ENCODE results near the gene GALK1.

The GALK1 gene

GRCh38 chr17:75722542-75723095, 42.4 kb downstream of the GALK1 start:
- DNase-seq: no peak

GRCh38 chr17:75722076-75722475, 42.9 kb downstream of the GALK1 start:
- no peak for DNase-seq

DNA sequence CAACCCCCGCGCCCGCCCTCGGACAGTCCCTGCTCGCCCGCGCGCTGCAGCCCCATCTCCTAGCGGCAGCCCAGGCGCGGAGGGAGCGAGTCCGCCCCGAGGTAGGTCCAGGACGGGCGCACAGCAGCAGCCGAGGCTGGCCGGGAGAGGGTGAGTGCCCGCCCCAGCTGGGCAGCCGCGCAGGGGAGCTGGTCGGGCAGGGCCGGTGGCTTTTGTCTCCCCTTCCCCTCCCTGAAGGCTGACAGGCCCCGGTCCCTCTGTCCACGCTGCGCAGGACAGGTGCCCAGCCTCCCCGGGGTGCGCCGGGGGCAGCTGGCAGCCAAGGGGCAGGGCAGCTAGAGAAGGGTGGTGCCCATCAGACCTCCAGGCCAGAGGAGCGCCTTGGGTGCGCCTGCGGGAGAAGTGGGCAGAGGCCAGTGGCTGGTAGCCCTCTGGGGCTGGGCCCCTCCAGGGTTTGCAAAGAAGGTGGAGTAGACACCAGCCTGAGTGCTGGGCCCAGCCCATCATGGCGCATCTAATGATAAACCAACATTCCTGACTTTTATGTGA, 43.5 kb downstream of the GALK1 start:
- no peak for DNase-seq

DNA sequence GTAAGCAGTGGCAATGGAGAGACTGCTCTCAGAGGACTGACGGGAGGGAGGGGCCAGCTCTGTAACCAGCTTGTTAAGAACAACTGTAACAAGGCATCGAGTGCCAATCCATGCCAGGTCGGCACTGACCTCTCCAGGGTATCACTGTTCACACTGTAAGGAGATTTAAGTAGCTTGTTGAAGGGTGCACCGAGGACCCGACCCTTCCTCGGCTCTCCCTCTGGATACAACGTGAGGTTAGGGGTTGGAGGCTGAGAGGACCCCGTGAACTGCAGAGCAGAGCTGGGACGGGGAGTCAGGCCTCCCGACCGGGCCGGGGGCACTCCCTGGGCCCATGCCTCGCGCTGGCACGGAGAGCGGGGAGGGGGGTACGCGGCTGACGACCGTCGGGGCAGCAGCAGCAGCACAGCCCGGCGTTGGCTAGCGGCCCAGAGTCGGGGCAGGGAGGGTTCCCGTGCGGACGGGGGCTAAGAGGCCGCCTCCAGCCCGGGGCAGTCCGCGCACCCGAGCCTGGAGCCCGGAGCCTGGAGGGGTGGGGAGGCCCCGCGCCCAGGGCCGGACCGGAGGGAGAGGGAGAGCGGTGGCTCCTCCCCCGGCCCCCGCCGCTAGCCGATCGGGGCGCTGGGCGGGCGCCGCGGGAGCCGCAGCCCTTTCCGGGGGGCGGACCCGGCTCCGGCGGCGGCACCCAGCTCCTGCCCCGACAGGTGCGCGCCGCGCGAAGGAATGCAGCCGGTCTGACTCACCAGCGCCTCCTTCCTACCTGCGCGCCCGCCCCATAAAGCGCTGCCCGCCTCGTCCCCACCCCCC, 44.1 kb downstream of the GALK1 start, which contains the start of gene ITGB4:
TSS of gene ITGB4 (plus strand) at position 804 of the 807 bp plus-strand sequence. CDS start 3,245 bp downstream, outside the sequence.
- peak; percentile 30 for DNase-seq

DNA sequence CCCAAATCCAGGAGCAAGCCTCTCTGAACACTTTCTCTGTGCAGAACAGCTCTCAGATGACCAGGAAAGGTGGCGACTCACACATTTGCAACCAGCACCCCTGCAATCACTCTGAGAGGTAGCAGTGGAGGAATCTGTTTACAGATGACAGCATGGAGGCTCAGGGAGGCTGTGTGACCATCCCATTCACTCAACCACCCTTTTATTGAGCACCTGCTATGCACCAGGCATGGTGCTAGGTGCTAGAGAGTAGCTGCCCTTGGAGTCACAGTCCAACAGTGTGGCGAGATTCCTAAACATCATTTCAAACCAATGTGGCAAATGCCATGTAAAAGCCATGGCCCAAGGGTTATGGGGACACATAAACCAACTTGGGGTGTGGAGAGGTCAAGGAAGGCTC, 45.3 kb downstream of the GALK1 start:
- no peak for DNase-seq

GRCh38 chr17:75712446-75712845, 52.5 kb downstream of the GALK1 start:
- no peak for DNase-seq

Data from NCI-H1105 treated with DMSO at 0.1 percent for 48 hours (cell line).